Dermis lymphatic vessel endothelial cell (primary cell): ENCODE data around the gene FBXL13. TPM values are rescaled to one million over a fixed set of nuclear protein-coding genes. Genes with fewer than 3 reads are reported as not detected.

Experiments used
- total RNA-seq: library from RNA; depleted of rRNA; stranded (reverse); fragments of >200 nt; gene quantifications from 2 replicates; pipeline ENCODE4 v1.2.1, GENCODE V29; 2014

FBXL13 gene
- 0.22 and 0.34 TPM in 2 replicates for total RNA-seq

DNA sequence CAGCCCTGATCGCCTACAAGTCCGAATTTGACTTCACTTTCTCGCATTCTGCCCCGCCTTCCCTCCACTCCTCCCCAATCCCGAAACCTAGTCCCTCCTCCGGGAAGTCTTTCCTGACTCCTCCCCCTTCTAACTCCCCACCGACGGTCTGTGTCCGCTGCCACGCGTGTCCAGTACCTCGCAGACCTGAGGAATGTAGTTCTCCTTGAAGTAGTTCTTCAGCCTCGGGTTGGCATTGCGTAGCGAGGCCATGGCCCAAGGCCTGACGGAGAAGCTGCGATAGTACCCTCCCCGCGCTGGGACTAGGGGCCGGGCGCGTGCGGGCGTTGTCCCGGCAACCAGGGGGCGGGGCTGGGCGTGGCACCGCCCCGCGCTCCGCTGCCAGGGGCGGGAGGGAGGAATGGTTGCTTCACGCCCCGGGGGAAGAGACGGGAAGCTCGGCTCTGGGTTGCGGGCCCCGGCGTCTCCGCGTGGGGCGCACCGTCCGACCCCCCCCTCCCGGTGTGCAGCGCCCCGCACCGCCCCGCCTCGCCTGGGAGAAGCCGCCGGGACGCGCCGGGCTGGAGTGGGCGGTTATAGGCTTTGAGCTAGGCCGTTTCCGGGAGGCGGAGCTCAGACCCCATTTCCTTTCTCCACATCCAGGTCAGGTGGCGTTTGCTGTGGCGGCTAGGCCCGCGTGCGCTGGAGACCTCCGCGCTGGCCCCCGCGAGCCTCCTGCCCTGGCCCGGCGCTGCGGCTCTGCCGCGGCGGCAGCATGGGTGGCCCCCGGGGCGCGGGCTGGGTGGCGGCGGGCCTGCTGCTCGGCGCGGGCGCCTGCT is at the start of gene FBXL13, which contains the start of gene ARMC10:
TSS of gene FBXL13 (minus strand) at position 278 of the 818 bp plus-strand sequence.
TSS of gene ARMC10 (plus strand) at position 622 of the 818 bp plus-strand sequence. CDS start at position 755, 133 bp downstream.

DNA sequence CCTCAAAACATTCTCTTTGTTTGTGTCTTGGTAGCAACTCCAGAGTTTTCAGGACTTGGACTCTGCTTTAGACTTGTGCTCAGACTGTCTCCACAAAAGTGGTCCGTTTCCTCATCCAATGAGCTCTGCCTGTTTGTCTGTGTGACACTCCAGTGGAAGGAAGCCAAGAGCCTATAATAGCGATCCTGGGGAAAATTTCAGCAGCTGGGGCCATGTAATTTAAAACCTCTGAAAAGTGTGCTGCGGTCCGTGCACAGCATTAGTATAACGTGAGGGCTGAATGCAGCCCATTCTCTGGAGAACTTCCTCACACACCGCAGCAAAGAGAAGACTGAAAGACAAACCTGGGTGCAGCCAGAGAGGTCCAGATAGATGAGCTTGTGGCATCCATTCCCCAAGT is 161.9 kb downstream of the FBXL13 start, which contains the start of gene LRRC17:
TSS of gene LRRC17 (plus strand) at position 259 of the 400 bp plus-strand sequence. CDS start 20,914 bp downstream, outside the sequence.

Other genes starting within 250 kb of the FBXL13 start
- 0.26 and 0.43 TPM in 2 replicates for gene LRRC17, start 161.8 kb downstream of the FBXL13 start, total RNA-seq
- gene ARMC10, start 344 bp upstream of the FBXL13 start, total RNA-seq = 24.7 and 35.6 TPM in 2 replicates
- gene NAPEPLD, start 74.3 kb upstream of the FBXL13 start, total RNA-seq = 2.8 and 4.0 TPM in 2 replicates
- gene PMPCB, start 222.6 kb upstream of the FBXL13 start, total RNA-seq = 43.7 and 65.8 TPM in 2 replicates